Fibroblast of lung (primary cell): ENCODE results near the gene CRLF2.
"Not testable (repeated sequence)": the region's sequence is repeated elsewhere in the genome, so short reads cannot be mapped to it uniquely, and the experiment has no call there.

ENCODE experiments used
- EZH2 ChIP-seq: IDR thresholded peaks from 2 replicates; pipeline ENCODE4 v1.5.1; 2012; ENCODE audit warnings: low read length, control low read depth, mild to moderate bottlenecking; ENCODE audit errors: missing control alignments
- TF ChIP-seq, protein P1 (sequence below), 2 donors: IDR thresholded peaks in 1 of 2; conservative IDR thresholded peaks in 1 of 2; 1 replicate in 1 of 2; 2 replicates in 1 of 2; pipeline ENCODE4 v1.5.1; 2011 to 2012; ENCODE audit warnings: low read length in 2 of 2, control low read depth in 1 of 2, inconsistent platforms in 1 of 2, low read depth in 1 of 2, mild to moderate bottlenecking in 1 of 2

DNA sequence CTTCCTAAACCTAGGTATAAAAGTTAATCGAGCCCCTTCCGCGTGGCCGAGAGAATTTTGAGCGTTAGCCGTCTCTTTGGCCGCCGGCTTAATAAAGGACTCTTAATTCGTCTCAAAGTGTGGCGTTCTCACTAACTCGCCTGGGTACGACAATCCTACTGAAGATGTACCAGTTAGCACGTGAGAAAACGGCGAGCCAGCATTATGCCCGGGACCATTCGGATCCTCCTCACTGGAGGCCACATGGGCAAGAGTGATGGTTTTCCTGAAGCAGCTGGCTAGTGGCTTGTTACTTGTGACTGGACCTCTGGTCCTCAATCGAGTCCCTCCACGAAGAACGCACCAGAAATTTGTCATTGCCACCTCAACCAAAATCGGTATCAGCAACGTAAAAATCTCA, 39.0 kb downstream of the CRLF2 start:
- TF ChIP-seq, protein P1, sequence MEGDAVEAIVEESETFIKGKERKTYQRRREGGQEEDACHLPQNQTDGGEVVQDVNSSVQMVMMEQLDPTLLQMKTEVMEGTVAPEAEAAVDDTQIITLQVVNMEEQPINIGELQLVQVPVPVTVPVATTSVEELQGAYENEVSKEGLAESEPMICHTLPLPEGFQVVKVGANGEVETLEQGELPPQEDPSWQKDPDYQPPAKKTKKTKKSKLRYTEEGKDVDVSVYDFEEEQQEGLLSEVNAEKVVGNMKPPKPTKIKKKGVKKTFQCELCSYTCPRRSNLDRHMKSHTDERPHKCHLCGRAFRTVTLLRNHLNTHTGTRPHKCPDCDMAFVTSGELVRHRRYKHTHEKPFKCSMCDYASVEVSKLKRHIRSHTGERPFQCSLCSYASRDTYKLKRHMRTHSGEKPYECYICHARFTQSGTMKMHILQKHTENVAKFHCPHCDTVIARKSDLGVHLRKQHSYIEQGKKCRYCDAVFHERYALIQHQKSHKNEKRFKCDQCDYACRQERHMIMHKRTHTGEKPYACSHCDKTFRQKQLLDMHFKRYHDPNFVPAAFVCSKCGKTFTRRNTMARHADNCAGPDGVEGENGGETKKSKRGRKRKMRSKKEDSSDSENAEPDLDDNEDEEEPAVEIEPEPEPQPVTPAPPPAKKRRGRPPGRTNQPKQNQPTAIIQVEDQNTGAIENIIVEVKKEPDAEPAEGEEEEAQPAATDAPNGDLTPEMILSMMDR (conservative IDR thresholded peaks at IDR 0.05 in 1 of 2, IDR thresholded peaks at IDR 0.05 in 1 of 2; ENCODE audit: low read depth in 1 of 2, low read length in 2 of 2): not testable (repeated sequence)
- TF ChIP-seq EZH2: not testable (repeated sequence)
